Loucy (cell line): ENCODE data around the gene IFT52.

ENCODE experiments used
- H2AFZ ChIP-seq: fragments of 200-600 bp; sonication (generic); 2 replicates; pipeline ENCODE4 v1.6.0; 2016; ENCODE audit warnings: antibody characterized with exemption, mild to moderate bottlenecking, low read length, moderate library complexity
- H3F3A ChIP-seq: fragments of 200-600 bp; 2 replicates; pipeline ENCODE4 v1.6.0; 2016; ENCODE audit warnings: antibody characterized with exemption, low read depth, mild to moderate bottlenecking
- H3K27me3 ChIP-seq: fragments of 200-600 bp; sonication (generic); 2 replicates; pipeline ENCODE4 v1.6.1; 2014; ENCODE audit warnings: low read length, mild to moderate bottlenecking; ENCODE audit not compliant: insufficient read depth, poor library complexity, severe bottlenecking
- H3K36me3 ChIP-seq: fragments of 200-600 bp; sonication (generic); 2 replicates; pipeline ENCODE4 v1.6.1; 2016; ENCODE audit warnings: low read length; ENCODE audit not compliant: insufficient read depth
- H3K4me1 ChIP-seq: fragments of 200-600 bp; sonication (generic); 2 replicates; pipeline ENCODE4 v1.5.1; 2014; ENCODE audit warnings: low read length, mild to moderate bottlenecking; ENCODE audit not compliant: insufficient read depth, poor library complexity, severe bottlenecking
- H3K4me2 ChIP-seq: fragments of 200-600 bp; sonication (generic); 2 replicates; pipeline ENCODE4 v1.6.0; 2014; ENCODE audit warnings: antibody characterized with exemption, low read length, low read depth, mild to moderate bottlenecking; ENCODE audit not compliant: poor library complexity, severe bottlenecking
- H3K4me3 ChIP-seq: fragments of 200-600 bp; sonication (generic); 2 replicates; pipeline ENCODE4 v1.5.1; 2014; ENCODE audit warnings: low read length, mild to moderate bottlenecking, mixed read lengths; ENCODE audit not compliant: poor library complexity, severe bottlenecking
- H3K79me2 ChIP-seq: fragments of 200-600 bp; sonication (generic); 2 replicates; pipeline ENCODE4 v1.6.1; 2014; ENCODE audit warnings: low read length; ENCODE audit not compliant: insufficient read depth
- H3K9ac ChIP-seq: fragments of 200-600 bp; sonication (generic); 2 replicates; pipeline ENCODE4 v1.6.0; 2014; ENCODE audit warnings: mild to moderate bottlenecking, low read depth, low read length, moderate library complexity; ENCODE audit not compliant: poor library complexity, severe bottlenecking
- H3K9me2 ChIP-seq: fragments of 200-600 bp; sonication (generic); replicated peaks from 2 replicates; pipeline ENCODE4 v1.6.1; 2016; ENCODE audit warnings: low read depth, low read length, mixed read lengths
- H3K9me3 ChIP-seq: fragments of 200-600 bp; sonication (generic); 2 replicates; pipeline ENCODE4 v1.6.1; 2014; ENCODE audit warnings: mild to moderate bottlenecking, antibody characterized with exemption, low read length, low read depth; ENCODE audit not compliant: insufficient read depth
- H4K20me1 ChIP-seq: fragments of 200-600 bp; sonication (generic); 2 replicates; pipeline ENCODE4 v1.6.0; 2014; ENCODE audit warnings: antibody characterized with exemption, low read length, mild to moderate bottlenecking; ENCODE audit not compliant: insufficient read depth, poor library complexity, severe bottlenecking
- CTCF ChIP-seq: fragments of 200-600 bp; sonication (generic); conservative IDR thresholded peaks from 2 replicates; pipeline ENCODE4 v1.5.1; 2014; ENCODE audit warnings: mild to moderate bottlenecking, antibody characterized with exemption, low read length
- EZH2phosphoT487 ChIP-seq: fragments of 200-600 bp; IDR thresholded peaks from 2 replicates; pipeline ENCODE4 v1.6.1; 2018; ENCODE audit warnings: antibody characterized with exemption, mild to moderate bottlenecking, moderate library complexity, borderline replicate concordance

Gene IFT52

GRCh38 chr20:43686820-43687219 is 96.1 kb downstream of the IFT52 start:
- Histone ChIP-seq H3K9me2 (no peaks in the 10 kb centered on the region), H4K20me1 (no peaks in the 10 kb centered on the region), H3F3A (no peaks in the 10 kb centered on the region), H3K4me1 (no peaks in the 10 kb centered on the region), H3K27me3 (no peaks in the 10 kb centered on the region), H3K4me2 (no peak overlapping the region), H3K9me3 (no peaks in the 10 kb centered on the region), H3K4me3 (no peak overlapping the region), H2AFZ (no peak overlapping the region), H3K9ac (no peak overlapping the region), H3K79me2 (no peaks in the 10 kb centered on the region), H3K36me3 (peaks cover 63% of the 10 kb centered on the region; the same call in 1 of the 2 replicates)
- TF ChIP-seq CTCF (no peak), EZH2phosphoT487 (no peak)

GRCh38 chr20:43689165-43689564 is 98.4 kb downstream of the IFT52 start:
- no peaks in the 10 kb centered on the region for H3K27me3 ChIP-seq
- no peak overlapping the region for H3K4me3 ChIP-seq
- no peak overlapping the region for H3K9ac ChIP-seq
- H3K9me3 ChIP-seq: no peaks in the 10 kb centered on the region
- peaks cover 60% of the 10 kb centered on the region for H3K36me3 ChIP-seq
- no peak overlapping the region for H3K4me2 ChIP-seq
- H3F3A ChIP-seq: no peaks in the 10 kb centered on the region
- no peaks in the 10 kb centered on the region for H3K4me1 ChIP-seq
- no peak overlapping the region for H2AFZ ChIP-seq
- no peak for TF ChIP-seq EZH2phosphoT487
- no peak for TF ChIP-seq CTCF
- no peaks in the 10 kb centered on the region for H3K9me2 ChIP-seq
- H3K79me2 ChIP-seq: no peaks in the 10 kb centered on the region
- H4K20me1 ChIP-seq: no peaks in the 10 kb centered on the region

- TF ChIP-seq EZH2phosphoT487: no peak
- Histone ChIP-seq H3K4me3 (no peak overlapping the region), H3K9me2 (no peaks in the 10 kb centered on the region), H3K9me3 (no peaks in the 10 kb centered on the region), H3K36me3 (peaks cover 63% of the 10 kb centered on the region), H3K9ac (no peak overlapping the region), H2AFZ (no peak overlapping the region), H3F3A (no peaks in the 10 kb centered on the region), H3K4me1 (no peaks in the 10 kb centered on the region), H4K20me1 (no peaks in the 10 kb centered on the region), H3K79me2 (no peaks in the 10 kb centered on the region), H3K4me2 (no peak overlapping the region), H3K27me3 (no peaks in the 10 kb centered on the region)
Observed at GRCh38 chr20:43690943-43691598, 100.3 kb downstream of the IFT52 start.

- no peaks in the 10 kb centered on the region for H3K79me2 ChIP-seq
- H3K9me2 ChIP-seq: no peaks in the 10 kb centered on the region
- TF ChIP-seq EZH2phosphoT487 (no peak), CTCF (peak; percentile 89)
- H3K36me3 ChIP-seq: peaks cover 53% of the 10 kb centered on the region
- no peaks in the 10 kb centered on the region for H3K9me3 ChIP-seq
- no peaks in the 10 kb centered on the region for H4K20me1 ChIP-seq
- no peak overlapping the region for H3K4me3 ChIP-seq
- H3K9ac ChIP-seq: no peak overlapping the region
- H3K4me1 ChIP-seq: no peaks in the 10 kb centered on the region
- H3F3A ChIP-seq: no peaks in the 10 kb centered on the region
- no peak overlapping the region for H2AFZ ChIP-seq
- no peaks in the 10 kb centered on the region for H3K27me3 ChIP-seq
- no peak overlapping the region for H3K4me2 ChIP-seq
Observed at GRCh38 chr20:43691928-43692524, 101.3 kb downstream of the IFT52 start.
